ENCODE results near the gene SWAP70.

Gene SWAP70

GRCh38 chr11:9753021-9753420 is 89.1 kb downstream of the SWAP70 start:
- DNase-seq (ENCODE audit: low spot score): no peak

- DNase-seq (ENCODE audit: low spot score): peak; percentile 33
Observed at GRCh38 chr11:9754010-9754471, 90.2 kb downstream of the SWAP70 start.

- peak; percentile 26 for DNase-seq (ENCODE audit: low spot score)
Observed at GRCh38 chr11:9755561-9756185, 91.8 kb downstream of the SWAP70 start.

GRCh38 chr11:9756461-9756860 is 92.6 kb downstream of the SWAP70 start:
- DNase-seq (ENCODE audit: low spot score): no peak

- peak; percentile 33 for DNase-seq (ENCODE audit: low spot score)
Observed at GRCh38 chr11:9756878-9757277, 93.0 kb downstream of the SWAP70 start.

GRCh38 chr11:9757809-9758636 is 94.1 kb downstream of the SWAP70 start:
- peak; percentile 99 for DNase-seq (ENCODE audit: low spot score)

GRCh38 chr11:9758637-9759518 is 95.0 kb downstream of the SWAP70 start:
- DNase-seq (ENCODE audit: low spot score): peak; percentile 63

GRCh38 chr11:9759519-9760192 is 95.8 kb downstream of the SWAP70 start:
- peak; percentile 77 for DNase-seq (ENCODE audit: low spot score)

- DNase-seq (ENCODE audit: low spot score): no peak
Observed at GRCh38 chr11:9760193-9760575, 96.3 kb downstream of the SWAP70 start.

GRCh38 chr11:9761441-9761945 is 97.6 kb downstream of the SWAP70 start:
- no peak for DNase-seq (ENCODE audit: low spot score)

- no peak for DNase-seq (ENCODE audit: low spot score)
Observed at GRCh38 chr11:9762531-9762930, 98.7 kb downstream of the SWAP70 start.

GRCh38 chr11:9763301-9763700 is 99.4 kb downstream of the SWAP70 start:
- no peak for DNase-seq (ENCODE audit: low spot score)

GRCh38 chr11:9765320-9766101 is 101.6 kb downstream of the SWAP70 start:
- DNase-seq (ENCODE audit: low spot score): no peak

GRCh38 chr11:9769621-9770020 is 105.7 kb downstream of the SWAP70 start:
- no peak for DNase-seq (ENCODE audit: low spot score)

GRCh38 chr11:9771071-9771511 is 107.2 kb downstream of the SWAP70 start:
- no peak for DNase-seq (ENCODE audit: low spot score)

- no peak for DNase-seq (ENCODE audit: low spot score)
Observed at GRCh38 chr11:9772218-9772617, 108.3 kb downstream of the SWAP70 start.

GRCh38 chr11:9773524-9773923 is 109.6 kb downstream of the SWAP70 start:
- no peak for DNase-seq (ENCODE audit: low spot score)

- no peak for DNase-seq (ENCODE audit: low spot score)
Observed at GRCh38 chr11:9774109-9774508, 110.2 kb downstream of the SWAP70 start.

- no peak for DNase-seq (ENCODE audit: low spot score)
Observed at GRCh38 chr11:9774591-9775397, 110.9 kb downstream of the SWAP70 start.

- DNase-seq (ENCODE audit: low spot score): no peak
Observed at GRCh38 chr11:9775398-9775779, 111.5 kb downstream of the SWAP70 start.

All from germinal center (tissue), 1 donor.